Skeletal muscle cell (primary cell): Measurements from ENCODE around the gene NEFH.
A peak's percentile ranks its signal among the peaks of the same experiment; 100 is the strongest.

Experiments used
- DNase-seq: peaks from one replicate; pipeline ENCODE4 v3.0.0-alpha.2; 2010; ENCODE audit warnings: low read depth
- H3K4me3 ChIP-seq: 2 replicates; pipeline ENCODE4 v1.5.1; 2011; ENCODE audit warnings: low read depth, mild to moderate bottlenecking, control low read depth, low read length, moderate library complexity

NEFH gene

DNA sequence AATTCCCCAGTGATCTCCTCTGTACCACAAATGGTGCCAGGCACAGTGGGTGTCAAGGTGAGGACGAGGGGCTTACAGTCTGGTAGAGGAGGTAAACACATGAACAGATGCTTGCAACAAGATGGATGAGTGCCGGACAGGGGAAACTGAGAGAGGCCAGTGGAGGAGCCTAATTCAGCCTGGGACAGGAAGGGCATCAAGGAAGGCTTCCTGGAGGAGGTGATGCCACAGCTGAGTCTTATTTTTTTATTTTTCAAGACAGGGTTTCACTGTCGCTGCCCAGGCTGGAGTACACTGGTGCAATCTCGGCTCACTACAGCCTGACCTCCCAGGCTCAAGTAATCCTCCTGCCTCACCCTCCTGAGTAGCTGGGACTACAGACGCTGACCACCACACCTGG lies 18.8 kb upstream of the NEFH start:
- H3K4me3 ChIP-seq, result no peak overlapping the region
- no peak for DNase-seq

GRCh38 chr22:29463629-29464028 lies 16.4 kb upstream of the NEFH start:
- no peak overlapping the region for H3K4me3 ChIP-seq
- no peak for DNase-seq

DNA sequence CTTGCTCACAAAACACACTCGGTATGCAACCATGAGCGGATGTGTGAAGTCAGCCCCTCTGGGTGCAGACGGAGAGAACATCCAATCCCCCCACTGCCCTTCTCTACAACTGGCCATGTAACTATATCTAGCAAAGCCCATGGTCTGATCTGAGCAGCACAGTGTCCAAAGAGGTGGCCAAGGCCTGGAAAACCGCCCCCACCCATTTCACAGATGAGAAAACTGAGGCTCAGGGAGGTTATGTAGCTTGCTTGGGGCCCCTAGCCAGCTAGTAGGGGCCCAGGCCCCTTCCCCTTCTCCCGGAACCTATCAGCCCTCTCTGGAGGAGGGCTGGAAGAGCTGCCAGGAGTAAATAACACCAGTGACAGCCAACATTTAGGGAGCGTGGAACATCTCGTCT lies 15.4 kb upstream of the NEFH start:
- H3K4me3 ChIP-seq, result no peak overlapping the region
- no peak for DNase-seq

GRCh38 chr22:29469755-29470154 lies 10.3 kb upstream of the NEFH start:
- H3K4me3 ChIP-seq, result no peak overlapping the region

DNA sequence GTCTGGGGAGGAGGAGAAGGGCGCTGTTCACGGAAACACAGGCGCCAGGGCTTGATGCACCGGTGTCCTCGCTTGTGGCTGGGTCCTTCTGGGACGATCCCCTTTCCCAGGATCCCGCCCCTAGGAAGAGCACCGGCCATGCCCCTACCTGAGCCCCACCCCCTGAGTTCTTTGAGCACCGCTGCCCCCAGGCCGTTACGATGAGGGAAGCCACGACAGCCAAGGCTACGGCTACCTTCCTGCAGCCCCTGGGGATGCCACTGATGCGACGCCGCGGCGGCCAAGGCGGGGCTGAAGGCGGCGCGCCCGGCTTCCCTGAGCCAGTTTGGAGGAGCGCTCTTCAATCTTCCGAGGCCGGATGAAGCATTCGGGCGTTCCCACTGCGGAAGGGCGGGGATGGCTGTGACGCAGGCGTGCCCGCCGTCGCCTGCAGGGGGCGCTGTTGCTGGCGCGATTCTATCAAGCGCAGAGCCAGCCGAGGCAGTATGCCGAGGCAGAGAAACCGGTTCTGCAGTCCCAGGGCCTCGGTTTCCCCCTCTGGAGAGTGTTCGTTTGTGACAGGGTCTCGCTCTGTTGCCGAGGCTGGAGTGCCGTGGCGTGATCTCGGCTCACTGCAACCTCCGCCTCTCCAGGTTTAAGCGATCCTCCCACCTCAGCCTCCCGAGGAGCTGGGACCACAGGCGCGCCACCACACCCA lies 9.7 kb upstream of the NEFH start:
- H3K4me3 ChIP-seq, result peak overlapping the region; percentile 29
- DNase-seq, result no peak

More at GRCh38 chr22:29469755-29470154, 10.3 kb upstream of the NEFH start:
- DNase-seq, result no peak

DNA sequence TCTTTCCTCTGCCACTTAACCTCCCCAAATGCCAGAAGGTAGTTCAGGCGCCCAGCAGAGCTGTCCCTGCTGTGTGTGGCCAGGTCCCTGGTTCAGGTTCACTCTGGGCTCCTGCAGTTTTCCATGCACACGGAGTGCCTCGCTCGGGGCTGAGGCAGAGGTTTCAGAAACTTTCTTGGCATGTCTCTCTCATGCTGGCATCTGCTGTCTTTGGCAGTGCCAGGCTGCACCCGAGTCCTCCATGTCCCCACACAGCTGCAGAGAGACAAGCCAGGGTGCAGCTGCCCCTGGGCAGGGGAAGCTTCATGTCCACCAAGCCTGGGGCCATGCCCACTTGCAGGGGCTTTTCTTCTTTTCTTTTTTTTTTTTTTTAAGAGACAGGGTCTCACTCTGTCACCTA lies 7.0 kb upstream of the NEFH start:
- no peak overlapping the region for H3K4me3 ChIP-seq
- no peak for DNase-seq

GRCh38 chr22:29475550-29475949 lies 4.5 kb upstream of the NEFH start:
- no peak overlapping the region for H3K4me3 ChIP-seq
- no peak for DNase-seq

DNA sequence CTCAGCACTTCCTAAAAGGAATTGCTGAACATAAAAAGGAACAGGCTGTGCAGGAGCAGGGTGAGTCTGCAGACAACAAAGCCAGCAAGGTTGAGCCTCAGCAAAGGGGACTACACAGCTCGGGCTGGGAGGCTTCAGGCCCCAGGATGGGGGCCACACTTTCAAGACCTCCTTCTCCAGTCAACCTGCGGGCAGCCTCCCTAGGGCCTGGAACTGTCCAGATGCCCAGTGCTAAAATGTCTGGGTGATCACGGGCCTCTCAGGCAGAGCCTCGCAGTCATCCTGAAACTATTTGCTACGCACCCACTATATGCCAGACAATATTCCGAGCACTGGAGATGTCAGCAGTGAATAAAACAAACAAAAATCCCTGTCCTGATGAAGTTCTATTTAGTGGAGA lies 3.9 kb upstream of the NEFH start:
- no peak for DNase-seq
- no peak overlapping the region for H3K4me3 ChIP-seq

DNA sequence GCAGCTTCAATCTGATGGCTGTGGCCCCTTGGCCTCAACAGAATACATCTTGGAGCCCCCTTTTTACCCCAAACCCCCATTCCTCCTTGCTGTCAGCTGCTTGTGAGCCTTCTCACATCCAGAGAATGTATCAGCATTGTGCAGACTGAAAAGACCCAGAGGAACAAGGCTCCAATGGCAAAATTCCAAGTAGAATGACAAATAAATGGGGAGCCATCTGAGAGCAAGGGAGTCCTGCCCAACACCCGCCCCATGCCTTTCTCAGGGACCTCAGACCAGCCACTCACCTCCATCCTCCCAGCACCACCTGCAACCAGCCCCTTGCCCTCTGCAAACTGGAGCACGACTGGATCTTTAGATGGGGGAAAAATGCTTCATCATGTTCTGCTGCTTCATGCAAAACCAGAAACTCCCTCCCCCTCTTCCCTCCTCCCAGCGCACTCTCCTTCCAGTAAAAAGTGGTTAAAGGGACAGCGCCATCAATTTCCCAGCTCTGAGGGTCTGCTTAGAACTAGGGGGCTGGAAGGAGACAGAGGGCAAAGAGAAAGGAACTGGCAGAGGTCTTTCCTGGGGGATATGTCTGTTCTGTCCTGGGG lies 2.2 kb upstream of the NEFH start:
- no peak for DNase-seq
- no peak overlapping the region for H3K4me3 ChIP-seq

- no peak for DNase-seq
- H3K4me3 ChIP-seq, result no peak overlapping the region
These were observed 1.4 kb upstream of the NEFH start for GRCh38 chr22:29478326-29479276.

GRCh38 chr22:29480262-29480511 lies 169 bp downstream of the NEFH start:
- DNase-seq, result no peak
- peak overlapping the region; percentile 48 for H3K4me3 ChIP-seq

DNA sequence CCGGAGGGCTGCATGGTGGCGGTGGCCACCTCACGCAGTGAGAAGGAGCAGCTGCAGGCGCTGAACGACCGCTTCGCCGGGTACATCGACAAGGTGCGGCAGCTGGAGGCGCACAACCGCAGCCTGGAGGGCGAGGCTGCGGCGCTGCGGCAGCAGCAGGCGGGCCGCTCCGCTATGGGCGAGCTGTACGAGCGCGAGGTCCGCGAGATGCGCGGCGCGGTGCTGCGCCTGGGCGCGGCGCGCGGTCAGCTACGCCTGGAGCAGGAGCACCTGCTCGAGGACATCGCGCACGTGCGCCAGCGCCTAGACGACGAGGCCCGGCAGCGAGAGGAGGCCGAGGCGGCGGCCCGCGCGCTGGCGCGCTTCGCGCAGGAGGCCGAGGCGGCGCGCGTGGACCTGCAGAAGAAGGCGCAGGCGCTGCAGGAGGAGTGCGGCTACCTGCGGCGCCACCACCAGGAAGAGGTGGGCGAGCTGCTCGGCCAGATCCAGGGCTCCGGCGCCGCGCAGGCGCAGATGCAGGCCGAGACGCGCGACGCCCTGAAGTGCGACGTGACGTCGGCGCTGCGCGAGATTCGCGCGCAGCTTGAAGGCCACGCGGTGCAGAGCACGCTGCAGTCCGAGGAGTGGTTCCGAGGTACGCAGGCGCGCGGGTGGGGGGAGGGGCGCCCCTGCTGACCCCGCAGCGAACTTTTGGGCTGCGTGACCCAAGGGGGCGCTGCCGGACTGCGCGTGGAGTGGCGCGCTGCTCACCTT lies 670 bp downstream of the NEFH start:
- DNase-seq, result peak; percentile 35
- peak overlapping the region; percentile 48 for H3K4me3 ChIP-seq

- peak overlapping the region; percentile 48 for H3K4me3 ChIP-seq
- no peak for DNase-seq
These were observed 1.4 kb downstream of the NEFH start for GRCh38 chr22:29481265-29482000.

GRCh38 chr22:29482253-29482652 lies 2.2 kb downstream of the NEFH start:
- H3K4me3 ChIP-seq, result no peak overlapping the region
- no peak for DNase-seq

DNA sequence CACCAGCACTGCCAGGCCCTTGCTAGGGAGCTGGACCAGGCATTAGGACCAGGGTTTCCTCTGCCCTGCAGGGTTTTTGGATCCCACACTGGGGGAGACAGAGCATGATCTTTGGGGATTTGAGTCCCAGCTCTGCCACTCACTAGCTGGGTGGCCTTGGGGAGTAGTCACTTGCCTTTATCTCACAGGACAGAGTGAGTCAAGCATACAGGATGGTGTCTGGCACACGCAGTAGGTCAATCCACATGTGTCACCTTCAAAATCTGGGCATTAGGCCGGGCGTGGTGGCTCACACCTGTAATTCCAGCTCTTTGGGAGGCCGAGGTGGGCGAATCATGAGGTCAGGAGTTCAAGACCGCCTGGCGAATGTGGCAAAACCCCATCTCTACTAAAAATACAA lies 2.7 kb downstream of the NEFH start:
- DNase-seq, result no peak
- no peak overlapping the region for H3K4me3 ChIP-seq

- no peak for DNase-seq
- no peak overlapping the region for H3K4me3 ChIP-seq
These were observed 3.2 kb downstream of the NEFH start for GRCh38 chr22:29483254-29483653.

DNA sequence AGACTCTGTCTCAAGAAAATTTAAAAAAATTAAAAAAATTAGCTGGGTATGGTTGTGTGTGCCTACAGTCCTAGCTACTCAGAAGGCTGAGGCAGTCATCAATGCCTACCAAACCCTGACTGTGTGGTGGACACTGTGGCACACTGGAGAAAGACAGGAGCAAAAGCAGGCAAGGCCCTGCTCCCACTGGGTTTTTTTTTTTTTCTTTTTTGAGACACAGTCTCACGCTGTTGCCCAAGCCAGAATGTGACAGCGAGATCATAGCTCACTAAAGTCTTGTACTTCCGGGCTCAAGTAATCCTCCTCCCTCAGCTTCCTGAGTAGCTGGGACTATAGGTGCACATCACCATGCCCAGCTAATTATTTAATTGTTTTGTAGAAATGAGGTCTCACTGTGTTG lies 4.6 kb downstream of the NEFH start:
- no peak overlapping the region for H3K4me3 ChIP-seq

GRCh38 chr22:29485448-29485847 lies 5.4 kb downstream of the NEFH start:
- DNase-seq, result no peak
- H3K4me3 ChIP-seq, result no peak overlapping the region

More for the DNA sequence above, 4.6 kb downstream of the NEFH start:
- DNase-seq, result no peak

DNA sequence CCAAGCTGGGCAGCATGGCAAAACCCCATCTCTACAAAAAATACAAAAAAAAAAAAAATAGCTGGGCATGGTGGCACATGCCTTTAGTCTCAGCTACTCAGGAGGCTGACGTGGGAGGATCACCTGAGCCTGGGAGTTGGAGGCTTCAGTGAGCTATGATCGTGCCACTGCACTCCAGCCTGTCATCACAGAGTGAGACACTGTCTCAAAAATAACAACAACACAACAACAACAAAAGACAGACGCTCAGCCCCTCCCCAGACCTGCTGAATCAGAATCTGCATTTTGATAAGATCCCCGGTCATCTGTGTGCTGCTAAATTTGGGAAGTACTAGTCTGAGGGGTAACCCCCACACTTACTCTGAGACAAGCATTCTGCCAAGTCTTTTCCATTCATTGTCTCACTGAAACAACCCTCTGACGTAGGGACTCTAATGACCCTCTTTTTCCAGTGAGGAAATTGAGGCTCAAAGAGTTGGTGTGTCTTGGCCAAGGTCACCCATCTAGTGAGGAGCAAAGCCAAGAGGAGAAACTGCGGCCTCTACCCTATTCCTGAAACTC lies 7.5 kb downstream of the NEFH start:
- DNase-seq, result no peak
- no peak overlapping the region for H3K4me3 ChIP-seq
